Mammary epithelial cell (primary cell): ENCODE data around the gene EP400.

Experiments used
- EZH2 ChIP-seq: IDR thresholded peaks from 2 replicates; pipeline ENCODE4 v1.6.1; 2012; ENCODE audit warnings: low read length, inconsistent platforms, borderline replicate concordance
- TF ChIP-seq, protein P1 (sequence below), 2 donors: IDR thresholded peaks in 1 of 2; conservative IDR thresholded peaks in 1 of 2; 2 replicates each; pipeline ENCODE4 v1.5.1; 2011 to 2012; ENCODE audit warnings: inconsistent platforms in 2 of 2, low read length in 2 of 2, mild to moderate bottlenecking in 2 of 2, control low read depth in 1 of 2, low read depth in 1 of 2; ENCODE audit not compliant: insufficient read depth in 1 of 2; ENCODE audit errors: extremely low read depth in 1 of 2

DNA sequence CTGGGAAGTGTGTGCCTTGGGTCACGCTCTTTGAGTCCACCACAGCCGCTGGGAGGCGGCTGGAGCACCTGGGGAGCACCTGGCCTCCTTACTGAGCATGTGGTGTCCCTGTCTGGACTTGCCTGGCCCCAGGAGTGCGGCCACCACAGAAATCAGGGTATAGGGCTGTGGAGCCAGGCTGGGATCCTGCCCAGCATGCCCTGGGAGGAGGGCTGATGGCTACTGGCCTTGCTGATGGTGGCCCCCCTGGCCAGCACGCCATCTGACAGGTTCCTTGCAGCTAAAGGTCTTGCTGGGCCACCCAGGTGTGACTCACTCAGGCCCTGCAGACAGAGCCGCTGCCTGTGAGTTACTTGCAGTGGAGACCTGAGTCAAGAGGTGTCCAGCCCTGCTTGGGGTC, 49.3 kb upstream of the EP400 start:
- TF ChIP-seq, protein P1, sequence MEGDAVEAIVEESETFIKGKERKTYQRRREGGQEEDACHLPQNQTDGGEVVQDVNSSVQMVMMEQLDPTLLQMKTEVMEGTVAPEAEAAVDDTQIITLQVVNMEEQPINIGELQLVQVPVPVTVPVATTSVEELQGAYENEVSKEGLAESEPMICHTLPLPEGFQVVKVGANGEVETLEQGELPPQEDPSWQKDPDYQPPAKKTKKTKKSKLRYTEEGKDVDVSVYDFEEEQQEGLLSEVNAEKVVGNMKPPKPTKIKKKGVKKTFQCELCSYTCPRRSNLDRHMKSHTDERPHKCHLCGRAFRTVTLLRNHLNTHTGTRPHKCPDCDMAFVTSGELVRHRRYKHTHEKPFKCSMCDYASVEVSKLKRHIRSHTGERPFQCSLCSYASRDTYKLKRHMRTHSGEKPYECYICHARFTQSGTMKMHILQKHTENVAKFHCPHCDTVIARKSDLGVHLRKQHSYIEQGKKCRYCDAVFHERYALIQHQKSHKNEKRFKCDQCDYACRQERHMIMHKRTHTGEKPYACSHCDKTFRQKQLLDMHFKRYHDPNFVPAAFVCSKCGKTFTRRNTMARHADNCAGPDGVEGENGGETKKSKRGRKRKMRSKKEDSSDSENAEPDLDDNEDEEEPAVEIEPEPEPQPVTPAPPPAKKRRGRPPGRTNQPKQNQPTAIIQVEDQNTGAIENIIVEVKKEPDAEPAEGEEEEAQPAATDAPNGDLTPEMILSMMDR (conservative IDR thresholded peaks at IDR 0.05 in 1 of 2, IDR thresholded peaks at IDR 0.05 in 1 of 2; ENCODE audit: extremely low read depth in 1 of 2, insufficient read depth in 1 of 2, low read depth in 1 of 2, low read length in 2 of 2), result peak in 1 of 2 donors; percentile 17
- TF ChIP-seq EZH2, result no peak
